Ovary (tissue), 9 donors: ENCODE data around the gene ETS1. TPM values are rescaled to one million over a fixed set of nuclear protein-coding genes. Genes with fewer than 3 reads are reported as not detected.

Source experiments
- DNase-seq, 5 donors: peaks; one replicate each; pipeline ENCODE4 v3.0.0-alpha.2; 2019 to 2020
- H3K27ac ChIP-seq, 2 donors: fragments of 200-600 bp; one replicate each; pipeline versions ENCODE4 v1.5.1 to v1.8.0; 2019 to 2022
- H3K27me3 ChIP-seq: fragments of 200-600 bp; one replicate; pipeline ENCODE4 v1.8.0; 2022
- H3K36me3 ChIP-seq: fragments of 200-600 bp; sonication (generic); one replicate; pipeline ENCODE4 v1.5.1; 2019
- H3K4me1 ChIP-seq: one replicate; pipeline ENCODE4 v1.8.1; 2013; ENCODE audit warnings: mild to moderate bottlenecking, moderate library complexity; ENCODE audit not compliant: insufficient read depth
- H3K4me3 ChIP-seq: fragments of 200-600 bp; sonication (generic); one replicate; pipeline ENCODE4 v1.5.1; 2017
- H3K9me3 ChIP-seq, 2 donors: fragments of 200-600 bp in 1 of 2; sonication (generic) in 1 of 2; one replicate each; pipeline versions ENCODE4 v1.5.1 to v1.8.1; 2013 to 2019; ENCODE audit warnings: mild to moderate bottlenecking in 1 of 2, moderate library complexity in 1 of 2
- CTCF ChIP-seq, 3 donors: fragments of 450-650 bp in 2 of 3; fragments of 200-600 bp in 1 of 3; IDR thresholded peaks; one replicate each; pipeline versions ENCODE4 v1.5.1 to v1.8.0; 2016 to 2022; ENCODE audit warnings: antibody characterized with exemption in 3 of 3, mild to moderate bottlenecking in 1 of 3
- EP300 ChIP-seq: sonication (generic); formaldehyde crosslinking; IDR thresholded peaks from one replicate; pipeline ENCODE4 v1.6.1; 2017; ENCODE audit warnings: antibody characterized with exemption
- POLR2A ChIP-seq: fragments of 450-650 bp; IDR thresholded peaks from one replicate; pipeline ENCODE4 v1.6.1; 2017; ENCODE audit warnings: antibody characterized with exemption, mild to moderate bottlenecking, moderate library complexity
- WGBS, 3 donors: extraction: QIAGEN DNeasy Blood & Tissue Kit in 1 of 3; methylation state at CpG; one replicate each; pipeline versions ENCODE4 v1.1.5 to v1.1.7; 2013 to 2017; 5-methylcytosine and 5-hydroxymethylcytosine counted together
- intact Hi-C, 4 donors: fragments of 100-400 bp; cut with DNase I; formaldehyde crosslinking; loops; one replicate each; pipeline versions ENCODE4 v1.11.0 to v1.15.1; 2022 to 2023
- polyA plus RNA-seq, 2 donors: library from polyadenylated mRNA; stranded (reverse); fragments of 200-250 nt in 1 of 2; fragments of 350-450 nt in 1 of 2; fragmentation: Illumina TruSeq in 1 of 2; extraction: RNeasy Lipid Tissue Mini Kit (QIAGEN cat#74804) in 1 of 2; gene quantifications; one replicate each; pipeline ENCODE4 v1.2.3, GENCODE V29; 2013 to 2014
- total RNA-seq, 7 donors: library from RNA; depleted of rRNA in 2 of 7; stranded (reverse); fragments of >200 nt in 2 of 7; fragmentation: NEBNext Ultra II Directional in 3 of 7; extraction: Animal tissue kit (Norgen Biotek cat#: 25700) in 3 of 7; gene quantifications; one replicate each; pipeline versions ENCODE4 v1.1.0 to v1.2.4, GENCODE V29; 2016 to 2023
- donor health status: DM: no; HTN: no; CAD: no; lungs with moderate emphysema.
- donor health status: DM: no; HTN: no; CAD: no.
- donor health status: Bipolar disorder and iron deficiency.
- donor health status: DM: yes; HTN: yes; CAD: no.
- donor health status: DM: no; HTN: no; CAD: no.
- donor health status: DM: yes; HTN: yes; CAD: no.

Gene ETS1
- total and polyA plus RNA-seq, 9 donors = 24.4 to 68.0 (median 40.4) TPM

- intact Hi-C loops = no loop called here
- Histone ChIP-seq H3K27me3 (no peaks in the 10 kb centered on the region), H3K36me3 (no peaks in the 10 kb centered on the region), H3K9me3 (no peaks in the 10 kb centered on the region), H3K4me3 (no peak overlapping the region), H3K4me1 (peaks cover 24% of the 10 kb centered on the region), H3K27ac (no peak overlapping the region)
- TF ChIP-seq EP300 = no peak
- no peak for TF ChIP-seq CTCF (IDR thresholded peaks at IDR 0.05)
- TF ChIP-seq POLR2A = no peak
- no peak for DNase-seq
- 74 to 86% (median 86%) methylated on average over 2 of the region's 2 CpGs for WGBS, 3 donors
Observed at GRCh38 chr11:128492461-128492860, 94.9 kb downstream of the ETS1 start.

- no peaks in the 10 kb centered on the region for H3K9me3 ChIP-seq
- H3K27ac ChIP-seq = no peak overlapping the region
- H3K4me1 ChIP-seq = peaks cover 13% of the 10 kb centered on the region
- H3K36me3 ChIP-seq = no peaks in the 10 kb centered on the region
- H3K27me3 ChIP-seq = no peaks in the 10 kb centered on the region
- 79 to 82% (median 80%) methylated on average over 3 of the region's 3 CpGs for WGBS, 3 donors
- DNase-seq = no peak
- intact Hi-C loops = no loop called here
- no peak overlapping the region for H3K4me3 ChIP-seq
- TF ChIP-seq POLR2A (no peak), CTCF (IDR thresholded peaks at IDR 0.05) (no peak), EP300 (no peak)
Observed at GRCh38 chr11:128491195-128491936, 96.0 kb downstream of the ETS1 start.

DNA sequence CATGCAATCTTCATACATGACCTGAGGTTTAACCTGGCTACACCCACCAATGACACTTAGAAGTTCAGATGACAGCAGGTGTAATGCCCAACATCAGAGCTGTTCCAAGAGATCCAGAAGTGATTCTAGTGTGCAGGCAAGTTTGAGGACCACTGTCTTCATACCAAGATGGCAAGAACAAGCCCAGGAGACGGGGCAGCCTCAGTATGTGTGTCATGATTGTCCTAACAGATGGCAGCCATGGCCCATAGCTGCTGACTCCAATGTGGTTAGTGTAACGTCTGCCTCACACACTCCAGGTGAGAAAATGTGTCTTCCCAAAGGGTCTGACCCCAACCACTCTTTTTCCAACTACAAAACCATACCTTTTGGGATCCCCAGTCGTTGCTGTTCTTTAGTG, 97.3 kb downstream of the ETS1 start:
- no peak for TF ChIP-seq CTCF (IDR thresholded peaks at IDR 0.05)
- TF ChIP-seq EP300 = no peak
- TF ChIP-seq POLR2A = no peak
- WGBS, 3 donors = 69 to 83% (median 81%) methylated on average over 3 of the region's 3 CpGs
- no peak for DNase-seq
- Histone ChIP-seq H3K36me3 (no peaks in the 10 kb centered on the region), H3K9me3 (no peaks in the 10 kb centered on the region), H3K27me3 (no peaks in the 10 kb centered on the region), H3K4me1 (peaks cover 9% of the 10 kb centered on the region), H3K27ac (no peak overlapping the region), H3K4me3 (no peak overlapping the region)
- intact Hi-C loops = no loop called here

DNA sequence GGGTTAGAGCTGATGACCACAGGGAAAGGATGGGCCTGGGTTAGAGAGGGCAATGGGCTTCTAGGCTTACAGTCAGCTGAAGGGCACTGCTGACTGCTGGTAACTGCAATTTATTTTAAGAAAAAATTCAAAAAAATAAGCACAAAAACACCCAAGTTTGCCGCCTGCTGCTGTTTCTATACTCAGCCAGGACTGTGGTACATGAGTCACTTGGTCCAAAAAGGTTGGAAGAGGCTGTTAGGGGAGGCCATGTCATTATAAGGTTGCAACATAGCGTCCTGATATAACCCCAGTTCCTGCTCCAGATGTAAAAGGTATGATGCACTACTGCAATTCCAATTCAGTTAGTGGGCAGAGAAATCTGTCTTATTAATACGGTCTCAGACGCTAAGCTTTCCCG, 98.9 kb downstream of the ETS1 start:
- H3K4me1 ChIP-seq = peaks cover 7% of the 10 kb centered on the region

More for the DNA sequence above, 98.9 kb downstream of the ETS1 start:
- Histone ChIP-seq H3K9me3 (no peaks in the 10 kb centered on the region), H3K4me3 (no peak overlapping the region), H3K36me3 (no peaks in the 10 kb centered on the region), H3K27me3 (no peaks in the 10 kb centered on the region), H3K27ac (no peak overlapping the region)
- no peak for DNase-seq
- intact Hi-C loops = no loop called here
- 84 to 89% (median 85%) methylated on average over 5 of the region's 5 CpGs for WGBS, 3 donors
- TF ChIP-seq EP300 (no peak), CTCF (IDR thresholded peaks at IDR 0.05) (no peak), POLR2A (no peak)
